Adrenal gland (tissue), 12 donors: ENCODE results near the gene PFKM. TPM values are rescaled to one million over a fixed set of nuclear protein-coding genes. Genes with fewer than 3 reads are reported as not detected.
A peak's percentile ranks its signal among the peaks of the same experiment; 100 is the strongest.

Experiments
- DNase-seq, 7 donors: peaks; one replicate each; pipeline ENCODE4 v3.0.0-alpha.2; 2019 to 2020
- H3K27ac ChIP-seq, 5 donors: fragments of 200-600 bp; sonication (generic) in 4 of 5; 1 replicate in 3 of 5; 2 replicates in 2 of 5; pipeline versions ENCODE4 v1.5.1 to v1.8.0; 2016 to 2020; ENCODE audit warnings: mild to moderate bottlenecking in 1 of 5
- H3K27me3 ChIP-seq: fragments of 200-600 bp; 2 replicates; pipeline ENCODE4 v1.8.0; 2021
- H3K36me3 ChIP-seq, 2 donors: fragments of 200-600 bp; replicated peaks in 1 of 2; 1 replicate in 1 of 2; 2 replicates in 1 of 2; pipeline versions ENCODE4 v1.5.1 to v1.8.0; 2018 to 2022
- H3K4me1 ChIP-seq, 2 donors: fragments of 200-600 bp; replicated peaks in 1 of 2; 1 replicate in 1 of 2; 2 replicates in 1 of 2; pipeline versions ENCODE4 v1.5.1 to v1.8.0; 2018 to 2021
- H3K4me3 ChIP-seq, 4 donors: fragments of 200-600 bp; sonication (generic) in 3 of 4; one replicate each; pipeline ENCODE4 v1.5.1; 2016 to 2018
- H3K9me3 ChIP-seq, 3 donors: fragments of 200-600 bp; sonication (generic) in 1 of 3; replicated peaks in 1 of 3; 1 replicate in 2 of 3; 2 replicates in 1 of 3; pipeline versions ENCODE4 v1.5.1 to v1.8.0; 2016 to 2021
- POLR2A ChIP-seq, 2 donors: fragments of 450-650 bp; IDR thresholded peaks; one replicate each; pipeline ENCODE4 v1.6.1; 2017; ENCODE audit warnings: antibody characterized with exemption in 2 of 2, mild to moderate bottlenecking in 2 of 2, moderate library complexity in 1 of 2
- WGBS, 4 donors: extraction: QIAGEN DNeasy Blood & Tissue Kit in 2 of 4; methylation state at CpG; one replicate each; pipeline versions ENCODE4 v1.1.5 to v1.1.7; 2013 to 2017; 5-methylcytosine and 5-hydroxymethylcytosine counted together
- intact Hi-C, 2 donors: fragments of 100-400 bp; cut with DNase I; formaldehyde crosslinking; loops; one replicate each; pipeline versions ENCODE4 v1.14.1 to v1.15.0; 2022 to 2023
- polyA plus RNA-seq, 3 donors: library from polyadenylated mRNA; stranded (reverse); fragments of 200-250 nt in 2 of 3; fragments of 350-450 nt in 1 of 3; fragmentation: Illumina TruSeq in 1 of 3; extraction: RNeasy Lipid Tissue Mini Kit (QIAGEN cat#74804) in 1 of 3; gene quantifications; one replicate each; pipeline ENCODE4 v1.2.3, GENCODE V29; 2013 to 2014
- total RNA-seq, 9 donors: library from RNA; depleted of rRNA in 4 of 9; stranded (reverse); fragments of >200 nt in 4 of 9; fragments of 120-200 nt in 1 of 9; fragmentation: NEBNext Ultra II Directional in 1 of 9; extraction: Animal tissue kit (Norgen Biotek cat#: 25700) in 1 of 9; gene quantifications; one replicate each; pipeline versions ENCODE4 v1.1.0 to v1.2.4, GENCODE V29; 2013 to 2023
- TF ChIP-seq, protein P1 (sequence below), 6 experiments: fragments of 450-650 bp in 4 of 6; fragments of 200-600 bp in 2 of 6; sonication (generic) in 1 of 6; IDR thresholded peaks; 1 replicate in 5 of 6; 2 replicates in 1 of 6; pipeline versions ENCODE4 v1.5.1 to v1.8.0; 2016 to 2021; ENCODE audit warnings: antibody characterized with exemption in 6 of 6, mild to moderate bottlenecking in 2 of 6, moderate library complexity in 1 of 6
- donor health status: healthy with polysubstance abuse.
- donor health status: Bipolar disorder and iron deficiency.
- donor health status: DM: yes; HTN: yes; CAD: no.
- donor health status: DM: no; HTN: no; CAD: no.
- donor health status: DM: no; HTN: no; CAD: no.
- donor health status: DM: yes; HTN: yes; CAD: no.

The PFKM gene
- total and polyA plus RNA-seq, 12 donors: 44.4 to 183 (median 107) TPM

DNA sequence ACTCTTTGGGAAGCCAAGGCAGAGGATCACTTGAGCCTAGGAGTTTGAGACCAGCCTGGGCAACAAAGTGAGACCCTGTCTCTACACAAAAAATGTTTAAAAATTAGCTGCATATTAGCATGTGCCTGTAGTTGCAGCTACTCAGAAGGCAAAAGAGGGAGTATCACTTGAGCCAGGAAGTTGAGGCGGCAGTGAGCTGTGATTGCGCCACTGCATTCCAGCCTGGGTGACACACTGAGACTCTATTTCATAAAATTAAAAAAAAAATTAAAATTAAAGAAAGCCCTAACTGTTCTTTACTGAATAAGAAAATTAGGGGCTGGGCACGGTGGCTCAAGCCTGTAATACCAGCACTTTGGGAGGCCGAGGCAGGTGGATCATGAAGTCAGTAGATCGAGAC lies 40.3 kb upstream of the PFKM start:
- DNase-seq: peak in 1 of 7 donors; percentile 13
- Histone ChIP-seq H3K4me1 (no peaks in the 10 kb centered on the region), H3K36me3 (peaks cover 0 to 30% of the 10 kb centered on the region in 2 donors), H3K4me3 (no peak overlapping the region), H3K27me3 (no peaks in the 10 kb centered on the region), H3K27ac (no peak overlapping the region), H3K9me3 (no peaks in the 10 kb centered on the region)
- WGBS, 4 donors: 87 to 95% (median 93%) methylated on average over 5 of the region's 5 CpGs
- intact Hi-C loops: no loop called here
- TF ChIP-seq, protein P1, sequence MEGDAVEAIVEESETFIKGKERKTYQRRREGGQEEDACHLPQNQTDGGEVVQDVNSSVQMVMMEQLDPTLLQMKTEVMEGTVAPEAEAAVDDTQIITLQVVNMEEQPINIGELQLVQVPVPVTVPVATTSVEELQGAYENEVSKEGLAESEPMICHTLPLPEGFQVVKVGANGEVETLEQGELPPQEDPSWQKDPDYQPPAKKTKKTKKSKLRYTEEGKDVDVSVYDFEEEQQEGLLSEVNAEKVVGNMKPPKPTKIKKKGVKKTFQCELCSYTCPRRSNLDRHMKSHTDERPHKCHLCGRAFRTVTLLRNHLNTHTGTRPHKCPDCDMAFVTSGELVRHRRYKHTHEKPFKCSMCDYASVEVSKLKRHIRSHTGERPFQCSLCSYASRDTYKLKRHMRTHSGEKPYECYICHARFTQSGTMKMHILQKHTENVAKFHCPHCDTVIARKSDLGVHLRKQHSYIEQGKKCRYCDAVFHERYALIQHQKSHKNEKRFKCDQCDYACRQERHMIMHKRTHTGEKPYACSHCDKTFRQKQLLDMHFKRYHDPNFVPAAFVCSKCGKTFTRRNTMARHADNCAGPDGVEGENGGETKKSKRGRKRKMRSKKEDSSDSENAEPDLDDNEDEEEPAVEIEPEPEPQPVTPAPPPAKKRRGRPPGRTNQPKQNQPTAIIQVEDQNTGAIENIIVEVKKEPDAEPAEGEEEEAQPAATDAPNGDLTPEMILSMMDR (IDR thresholded peaks at IDR 0.05): no peak
- TF ChIP-seq POLR2A (IDR thresholded peaks at IDR 0.05): no peak

DNA sequence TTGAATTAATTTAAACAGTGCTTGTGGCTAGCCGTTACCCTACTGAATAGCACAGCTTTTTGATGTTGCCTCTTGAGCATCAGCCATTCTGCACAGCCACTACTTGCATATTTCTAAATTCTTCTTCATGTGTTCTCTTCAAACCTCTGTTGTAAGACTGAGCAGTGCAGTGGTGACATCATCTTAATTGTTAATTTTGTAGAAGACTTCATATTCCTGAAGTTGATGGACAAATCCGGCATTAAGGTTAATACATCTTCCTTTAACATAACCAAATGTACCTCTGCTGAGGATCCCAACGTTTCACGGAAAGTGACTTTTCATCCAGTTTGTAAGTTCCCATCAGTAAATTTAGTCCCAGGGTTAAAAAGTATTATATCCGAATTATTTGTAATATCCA lies 38.9 kb upstream of the PFKM start:
- Histone ChIP-seq H3K9me3 (no peaks in the 10 kb centered on the region), H3K4me1 (no peaks in the 10 kb centered on the region), H3K27me3 (no peaks in the 10 kb centered on the region), H3K27ac (no peak overlapping the region), H3K4me3 (no peak overlapping the region), H3K36me3 (peaks cover 0 to 22% of the 10 kb centered on the region in 2 donors)
- DNase-seq: no peak
- intact Hi-C loops: loop anchor here in 1 of 2 donors (5.0 kb wide), 1 partner anchor 82 kb away; no protein-coding TSS in a partner anchor
- 91 to 95% (median 94%) methylated on average over 5 of the region's 5 CpGs for WGBS, 4 donors
- TF ChIP-seq, protein P1 (IDR thresholded peaks at IDR 0.05): no peak
- TF ChIP-seq POLR2A (IDR thresholded peaks at IDR 0.05): no peak

DNA sequence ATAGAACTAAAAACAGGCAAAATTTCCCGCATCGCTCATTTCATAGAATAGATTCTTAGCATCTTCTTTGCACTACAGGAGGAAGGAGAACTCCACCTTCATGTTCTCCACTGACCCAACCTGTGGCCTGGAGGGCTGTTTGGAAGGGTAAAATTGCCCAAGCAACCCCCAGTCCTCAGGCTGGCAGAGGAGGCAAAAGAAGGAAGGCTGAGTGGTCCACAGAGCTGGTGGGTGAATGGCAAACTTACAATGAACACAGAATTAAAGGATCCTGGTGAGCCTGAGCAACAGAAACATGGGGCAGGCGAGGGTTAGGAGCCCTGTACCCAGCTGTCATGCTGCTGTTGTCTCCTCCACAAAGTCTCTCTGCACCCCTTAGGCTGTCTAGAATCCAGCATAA lies 38.3 kb upstream of the PFKM start:
- intact Hi-C loops: loop anchor here in 1 of 2 donors (5.0 kb wide), 1 partner anchor 81 kb away; no protein-coding TSS in a partner anchor
- Histone ChIP-seq H3K27me3 (no peaks in the 10 kb centered on the region), H3K36me3 (peaks cover 0 to 22% of the 10 kb centered on the region in 2 donors), H3K4me1 (no peaks in the 10 kb centered on the region), H3K4me3 (no peak overlapping the region), H3K27ac (no peak overlapping the region), H3K9me3 (no peaks in the 10 kb centered on the region)
- DNase-seq: no peak
- TF ChIP-seq, protein P1 (IDR thresholded peaks at IDR 0.05): no peak
- no peak for TF ChIP-seq POLR2A (IDR thresholded peaks at IDR 0.05)
- WGBS, 4 donors: 94 to 98% (median 98%) methylated on average over 3 of the region's 3 CpGs

DNA sequence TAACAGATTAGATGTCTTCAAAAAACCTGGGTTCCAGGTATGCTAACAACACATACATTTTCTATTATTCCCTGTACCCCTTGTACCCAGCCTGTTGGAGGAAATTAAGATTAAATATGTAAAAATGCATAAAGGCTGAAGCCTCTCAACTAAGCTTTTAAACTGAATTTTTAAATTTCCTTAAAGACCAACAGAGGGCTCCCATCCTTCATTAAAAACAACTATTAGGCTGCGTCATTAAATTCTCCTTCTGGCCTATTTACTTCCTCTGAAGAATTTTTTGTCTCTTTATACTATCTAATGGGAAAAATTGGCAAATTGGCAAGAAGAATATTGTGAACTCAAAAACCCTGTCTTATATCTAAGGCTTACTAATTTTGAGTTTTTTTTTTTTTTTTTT lies 35.1 kb upstream of the PFKM start:
- intact Hi-C loops: loop anchor here in 1 of 2 donors (5.0 kb wide), 1 partner anchor 78 kb away; no protein-coding TSS in a partner anchor
- Histone ChIP-seq H3K36me3 (peaks cover 3 to 43% of the 10 kb centered on the region in 2 donors), H3K27ac (no peak overlapping the region), H3K9me3 (no peaks in the 10 kb centered on the region), H3K4me1 (no peaks in the 10 kb centered on the region), H3K4me3 (no peak overlapping the region), H3K27me3 (no peaks in the 10 kb centered on the region)
- WGBS, 4 donors: 23 to 31% (median 28%) methylated on average over 1 of the region's 1 CpG
- DNase-seq: no peak
- TF ChIP-seq POLR2A (IDR thresholded peaks at IDR 0.05): no peak
- TF ChIP-seq, protein P1 (IDR thresholded peaks at IDR 0.05): peak; percentile 23 to 62 (median 50)
